Pancreas (tissue), 10 donors: ENCODE measurements around the gene CTSA. TPM values are rescaled to one million over a fixed set of nuclear protein-coding genes. Genes with fewer than 3 reads are reported as not detected.

Experiments
- ATAC-seq, 4 donors: fragments of 200-7000 bp; cut with Tn5 transposase; one replicate each; pipeline versions ENCODE4 v1.8.0 to v1.9.1; 2020; ENCODE audit warnings: mild to moderate bottlenecking in 4 of 4, moderate library complexity in 4 of 4
- DNase-seq, 6 donors: peaks; one replicate each; pipeline ENCODE4 v3.0.0-alpha.2; 2020
- FAIRE-seq: peaks from 2 replicates; lab custom pipeline; 2012; peaks lifted over from hg19 to GRCh38; lab: Jason Lieb, UNC
- H3K27ac ChIP-seq, 4 donors: fragments of 200-600 bp; sonication (generic); 1 replicate in 3 of 4; 2 replicates in 1 of 4; pipeline versions ENCODE4 v1.5.0 to v1.8.0; 2020
- H3K27me3 ChIP-seq, 4 donors: fragments of 200-600 bp; one replicate each; pipeline ENCODE4 v1.8.0; 2021
- H3K36me3 ChIP-seq, 3 donors: fragments of 200-600 bp; sonication (generic) in 1 of 3; one replicate each; pipeline versions ENCODE4 v1.5.0 to v1.8.0; 2020 to 2021
- H3K4me1 ChIP-seq, 3 donors: fragments of 200-600 bp; one replicate each; pipeline ENCODE4 v1.8.0; 2021
- H3K4me3 ChIP-seq, 4 donors: fragments of 200-600 bp; sonication (generic) in 2 of 4; one replicate each; pipeline versions ENCODE4 v1.5.0 to v1.8.0; 2020 to 2021
- H3K9me3 ChIP-seq, 4 donors: fragments of 200-600 bp; one replicate each; pipeline ENCODE4 v1.8.0; 2021
- CTCF ChIP-seq, 4 donors: fragments of 200-600 bp; sonication (generic) in 3 of 4; IDR thresholded peaks; one replicate each; pipeline versions ENCODE4 v1.5.0 to v1.8.0; 2021; ENCODE audit warnings: antibody characterized with exemption in 4 of 4
- WGBS, 2 donors: extraction: QIAGEN DNeasy Blood & Tissue Kit; methylation state at CpG; one replicate each; pipeline ENCODE4 v1.1.7; 2013; 5-methylcytosine and 5-hydroxymethylcytosine counted together
- intact Hi-C, 3 donors: fragments of 100-400 bp; cut with DNase I; formaldehyde crosslinking; loops; one replicate each; pipeline versions ENCODE4 v1.11.1 to v1.14.2; 2022
- polyA plus RNA-seq, 2 donors: library from polyadenylated mRNA; stranded (reverse); fragments of 200-250 nt; gene quantifications; one replicate each; pipeline ENCODE4 v1.2.3, GENCODE V29; 2013
- total RNA-seq, 6 donors: library from RNA; stranded (reverse); fragmentation: NEBNext Ultra II Directional in 4 of 6; extraction: Animal tissue kit (Norgen Biotek cat#: 25700) in 4 of 6; gene quantifications; one replicate each; pipeline versions ENCODE4 v1.2.1 to v1.2.4, GENCODE V29; 2021 to 2023
- donor health status: healthy with polysubstance abuse.
- donor health status: DM: no; HTN: no; CAD: no; lungs with moderate emphysema.
- donor health status: DM: no; HTN: no; CAD: no.
- donor health status: control.
- donor health status: control.
- donor health status: Bipolar disorder and iron deficiency.
- donor health status: DM: yes; HTN: yes; CAD: no.
- donor health status: DM: no; HTN: no; CAD: no.
- donor health status: DM: no; HTN: no; CAD: no.
- donor health status: DM: yes; HTN: yes; CAD: no.

Gene CTSA
- total and polyA plus RNA-seq, 8 donors, result 27.6 to 103 (median 55.9) TPM

- intact Hi-C loops, result no loop called here
- H3K9me3 ChIP-seq, result no peaks in the 10 kb centered on the region
- peaks cover 0 to 50% (median 11%) of the 10 kb centered on the region in 3 donors for H3K36me3 ChIP-seq
- H3K27ac ChIP-seq, result no peak overlapping the region
- H3K4me3 ChIP-seq, result no peak overlapping the region
- DNase-seq (no peak), FAIRE-seq (no peak), ATAC-seq (no peak)
- no peaks in the 10 kb centered on the region for H3K27me3 ChIP-seq
- TF ChIP-seq CTCF (IDR thresholded peaks at IDR 0.05), result no peak
- no peaks in the 10 kb centered on the region for H3K4me1 ChIP-seq
Measured at GRCh38 chr20:45845452-45845851, 45.7 kb upstream of the CTSA start.

- Histone ChIP-seq H3K27me3 (no peaks in the 10 kb centered on the region), H3K4me1 (no peaks in the 10 kb centered on the region), H3K9me3 (no peaks in the 10 kb centered on the region), H3K4me3 (no peak overlapping the region), H3K36me3 (peaks cover 0 to 29% (median 10%) of the 10 kb centered on the region in 3 donors), H3K27ac (no peak overlapping the region)
- intact Hi-C loops, result no loop called here
- no peak for DNase-seq
- ATAC-seq, result no peak
- TF ChIP-seq CTCF (IDR thresholded peaks at IDR 0.05), result no peak
- FAIRE-seq, result no peak
- 92 to 96% methylated on average over 8 of the region's 8 CpGs for WGBS, 2 donors
Measured at GRCh38 chr20:45848421-45848820, 42.7 kb upstream of the CTSA start.

GRCh38 chr20:45848969-45849582 is 42.1 kb upstream of the CTSA start:
- Histone ChIP-seq H3K27me3 (no peaks in the 10 kb centered on the region), H3K27ac (no peak overlapping the region), H3K4me3 (no peak overlapping the region), H3K36me3 (peaks cover 0 to 22% (median 3%) of the 10 kb centered on the region in 3 donors), H3K4me1 (no peaks in the 10 kb centered on the region), H3K9me3 (no peaks in the 10 kb centered on the region)
- ATAC-seq (no peak), FAIRE-seq (no peak), DNase-seq (no peak)
- no peak for TF ChIP-seq CTCF (IDR thresholded peaks at IDR 0.05)
- WGBS, 2 donors, result 92% methylated on average over 8 of the region's 8 CpGs
- intact Hi-C loops, result no loop called here

- Histone ChIP-seq H3K4me1 (peaks cover 0 to 3% (median under 1%) of the 10 kb centered on the region in 3 donors), H3K4me3 (no peak overlapping the region), H3K27me3 (no peaks in the 10 kb centered on the region), H3K9me3 (no peaks in the 10 kb centered on the region), H3K27ac (no peak overlapping the region), H3K36me3 (peaks cover 0 to 15% (median 3%) of the 10 kb centered on the region in 3 donors)
- no peak for ATAC-seq
- DNase-seq, result no peak
- TF ChIP-seq CTCF (IDR thresholded peaks at IDR 0.05), result no peak
- WGBS, 2 donors, result 96 to 97% methylated on average over 2 of the region's 2 CpGs
- intact Hi-C loops, result no loop called here
- FAIRE-seq, result no peak
Measured at GRCh38 chr20:45850238-45850637, 40.9 kb upstream of the CTSA start.

- 29 to 51% methylated on average over 1 of the region's 1 CpG for WGBS, 2 donors
- no peak for TF ChIP-seq CTCF (IDR thresholded peaks at IDR 0.05)
- H3K27ac ChIP-seq, result no peak overlapping the region
- intact Hi-C loops, result no loop called here
- FAIRE-seq (no peak), DNase-seq (no peak), ATAC-seq (no peak)
- H3K27me3 ChIP-seq, result no peaks in the 10 kb centered on the region
- no peak overlapping the region for H3K4me3 ChIP-seq
- H3K36me3 ChIP-seq, result peaks cover 0 to 10% (median 3%) of the 10 kb centered on the region in 3 donors
- no peaks in the 10 kb centered on the region for H3K9me3 ChIP-seq
- H3K4me1 ChIP-seq, result peaks cover 7 to 10% (median 8%) of the 10 kb centered on the region in 3 donors
Measured at GRCh38 chr20:45850926-45851325, 40.2 kb upstream of the CTSA start.
